Caco-2 (cell line): ENCODE results near the gene PACC1. TPM values are rescaled to one million over a fixed set of nuclear protein-coding genes. Genes with fewer than 3 reads are reported as not detected.

ENCODE experiments used
- Bru-seq: library from RNA; stranded (reverse); fragments of 400-500 nt; gene quantifications from one replicate; lab custom pipeline; 2021; lab: Mats Ljungman, UMichigan
- BruChase-seq, 2 experiments: library from RNA; stranded (reverse); fragments of 400-500 nt; gene quantifications; one replicate each; lab custom pipeline; 2021; lab: Mats Ljungman, UMichigan
- BruUV-seq: library from RNA; stranded (reverse); fragments of 400-500 nt; replicated peaks from 2 replicates; lab custom pipeline; 2021; lab: Mats Ljungman, UMichigan
- CTCF ChIA-PET: fragments of 300-600 bp; sonication (Branson Sonifier 250); formaldehyde crosslinking; loops from one replicate; lab custom pipeline; 2022; ENCODE audit warnings: antibody characterized with exemption; lab: Charles Lee
- POLR2A ChIA-PET: fragments of 300-600 bp; sonication (Branson Sonifier 250); formaldehyde crosslinking; loops from one replicate; lab custom pipeline; 2022; ENCODE audit warnings: antibody characterized with exemption; lab: Charles Lee
- DNase-seq, 2 experiments: peaks; one replicate each; pipeline versions ENCODE4 v3.0.0 to v3.0.0-alpha.2; 2020 to 2022
- H3K27me3 ChIP-seq: replicated peaks from 2 replicates; pipeline ENCODE4 v1.6.0; 2011; ENCODE audit warnings: low read length; ENCODE audit not compliant: control insufficient read depth, insufficient read depth
- H3K36me3 ChIP-seq: 2 replicates; pipeline ENCODE4 v1.5.1; 2011; ENCODE audit warnings: low read length; ENCODE audit not compliant: control insufficient read depth, insufficient read depth
- H3K4me1 ChIP-seq: fragments of 250-450 bp; sonication (Bioruptor Pico); 2 replicates; pipeline ENCODE4 v1.5.1; 2020; ENCODE audit warnings: mild to moderate bottlenecking
- H3K4me3 ChIP-seq: 2 replicates; pipeline ENCODE4 v1.5.1; 2011; ENCODE audit warnings: low read depth, mild to moderate bottlenecking, control low read depth, low read length
- H3K9me3 ChIP-seq: fragments of 250-450 bp; sonication (Bioruptor Pico); 2 replicates; pipeline ENCODE4 v1.5.1; 2020; ENCODE audit warnings: mild to moderate bottlenecking, moderate library complexity
- H3K27ac Mint-ChIP-seq: one replicate; pipeline ENCODE4 v1.8.0; 2022; ENCODE audit warnings: mixed read lengths; ENCODE audit not compliant: unreplicated experiment
- H3K27me3 Mint-ChIP-seq: one replicate; pipeline ENCODE4 v1.8.0; 2022; ENCODE audit warnings: mixed read lengths; ENCODE audit not compliant: insufficient read depth, unreplicated experiment
- H3K36me3 Mint-ChIP-seq: one replicate; pipeline ENCODE4 v1.8.0; 2022; ENCODE audit warnings: mild to moderate bottlenecking, mixed read lengths; ENCODE audit not compliant: insufficient read depth, unreplicated experiment
- H3K4me1 Mint-ChIP-seq: one replicate; pipeline ENCODE4 v1.8.0; 2022; ENCODE audit warnings: low read depth, mixed read lengths; ENCODE audit not compliant: unreplicated experiment
- H3K4me3 Mint-ChIP-seq: one replicate; pipeline ENCODE4 v1.8.0; 2022; ENCODE audit warnings: mild to moderate bottlenecking, moderate library complexity, mixed read lengths; ENCODE audit not compliant: unreplicated experiment
- H3K9me3 Mint-ChIP-seq: one replicate; pipeline ENCODE4 v1.8.0; 2022; ENCODE audit warnings: mixed read lengths; ENCODE audit not compliant: unreplicated experiment
- intact Hi-C: fragments of 100-400 bp; cut with micrococcal nuclease; formaldehyde crosslinking; loops from one replicate; pipeline ENCODE4 v1.10.0; 2022; ENCODE audit not compliant: unreplicated experiment
- long read RNA-seq: library from polyadenylated mRNA; stranded (forward); transcript quantifications from one replicate; pipeline ENCODE4 v2.0.0, GENCODE V29; 2022
- total RNA-seq: library from RNA; stranded (reverse); gene quantifications from 2 replicates; pipeline ENCODE4 v1.2.3, GENCODE V29; 2022
- TF ChIP-seq, protein P1 (sequence below), 2 experiments: fragments of 200-600 bp in 1 of 2; IDR thresholded peaks; 1 replicate in 1 of 2; 2 replicates in 1 of 2; pipeline versions ENCODE4 v1.5.1 to v1.8.0; 2011 to 2022; ENCODE audit warnings: antibody characterized with exemption in 1 of 2, control low read depth in 1 of 2, inconsistent platforms in 1 of 2, low read depth in 1 of 2, low read length in 1 of 2, mild to moderate bottlenecking in 1 of 2, moderate library complexity in 1 of 2; ENCODE audit not compliant: insufficient read depth in 1 of 2, severe bottlenecking in 1 of 2, unreplicated experiment in 1 of 2

Gene PACC1
- total RNA-seq (15.6 and 15.7 TPM in 2 replicates), Bru-seq, nascent RNA (percentile 67 among the genes with signal in this experiment), BruChase-seq, experiment 1, labeled RNA remaining after a 2-hour chase (percentile 72 among the genes with signal in this experiment), BruChase-seq, experiment 2, labeled RNA remaining after a 6-hour chase (percentile 67 among the genes with signal in this experiment)
- long read RNA-seq, transcript TMEM206-201 (8 exons, 2,475 nt), result major isoform, 17 of 34 reads
- long read RNA-seq, partial matches to known transcripts, result 0 of 34 reads
- long read RNA-seq, other reads (novel, unspliced or antisense), result 17 of 34 reads

DNA sequence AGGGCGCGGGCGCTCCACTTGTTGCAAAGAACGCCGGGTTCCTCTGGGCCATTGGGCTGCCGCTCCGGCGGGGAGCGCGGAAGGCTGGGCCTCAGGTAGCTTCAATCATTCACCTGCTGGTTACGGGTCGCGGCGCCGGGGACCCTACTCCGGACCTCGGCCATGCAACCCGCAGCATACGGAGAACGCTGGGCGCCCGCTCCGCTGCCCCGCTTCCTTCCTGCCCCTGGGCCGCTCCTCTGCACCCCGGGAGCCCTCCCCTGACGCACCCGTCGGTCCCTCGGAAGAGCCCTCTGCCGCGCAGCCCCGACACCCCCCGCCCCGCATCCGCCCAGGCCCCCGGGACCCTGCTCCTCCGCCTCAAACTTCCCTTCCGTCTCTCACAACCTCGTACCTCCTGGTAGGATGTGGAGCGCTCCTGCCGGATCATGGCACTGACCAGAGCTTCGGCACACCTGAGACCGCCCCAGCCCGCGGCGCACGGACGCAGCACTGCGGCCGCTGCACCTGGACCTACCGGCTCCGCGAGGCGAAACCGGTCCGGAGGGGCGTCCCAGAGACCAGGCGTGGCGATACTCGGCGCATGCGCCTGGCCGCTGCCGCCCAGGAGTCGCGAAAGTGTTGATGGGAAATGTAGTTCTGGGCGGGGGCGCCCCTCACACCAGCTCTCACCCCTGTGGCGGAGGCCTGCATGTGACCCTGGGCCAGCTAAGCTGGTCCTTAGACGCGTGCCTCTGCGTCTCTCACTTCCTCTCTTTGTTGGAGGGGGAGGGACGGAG, at the start of gene PACC1:
PACC1 (minus strand) TSS at position 559 of the 779 bp plus-strand sequence; CDS start at position 430, 129 bp downstream.
- Mint-ChIP-seq H3K36me3 (peaks cover 11% of the 10 kb centered on the region), H3K4me3 (peak within 1 kb of the TSS; percentile 83), H3K27ac (peak within 1 kb of the TSS; percentile 60), H3K4me1 (peaks cover 17% of the 10 kb centered on the region), H3K27me3 (no peaks in the 10 kb centered on the region), H3K9me3 (no peaks in the 10 kb centered on the region)
- Histone ChIP-seq H3K27me3 (no peaks in the 10 kb centered on the region), H3K4me3 (peak within 1 kb of the TSS; percentile 74), H3K36me3 (peaks cover 2% of the 10 kb centered on the region; the same call in 1 of the 2 replicates), H3K4me1 (peaks cover 7% of the 10 kb centered on the region), H3K9me3 (no peaks in the 10 kb centered on the region)
- ChIA-PET CTCF (interaction anchor here (0.5 to 2.2 kb wide), 3 partner anchors 41 to 258 kb away, joined by 3 to 8 read pairs (median 4); no protein-coding TSS in a partner anchor), POLR2A (interaction anchor here (0.6 to 1.0 kb wide), 2 partner anchors 129 to 130 kb away, joined by 3 to 4 read pairs; partner anchors contain the start of gene PPP2R5A)
- intact Hi-C loops, result loop anchor here (1.0 kb wide), 1 partner anchor 17 kb away; no protein-coding TSS in a partner anchor
- DNase-seq, result peak; percentile 95 to 96
- TF ChIP-seq, protein P1, sequence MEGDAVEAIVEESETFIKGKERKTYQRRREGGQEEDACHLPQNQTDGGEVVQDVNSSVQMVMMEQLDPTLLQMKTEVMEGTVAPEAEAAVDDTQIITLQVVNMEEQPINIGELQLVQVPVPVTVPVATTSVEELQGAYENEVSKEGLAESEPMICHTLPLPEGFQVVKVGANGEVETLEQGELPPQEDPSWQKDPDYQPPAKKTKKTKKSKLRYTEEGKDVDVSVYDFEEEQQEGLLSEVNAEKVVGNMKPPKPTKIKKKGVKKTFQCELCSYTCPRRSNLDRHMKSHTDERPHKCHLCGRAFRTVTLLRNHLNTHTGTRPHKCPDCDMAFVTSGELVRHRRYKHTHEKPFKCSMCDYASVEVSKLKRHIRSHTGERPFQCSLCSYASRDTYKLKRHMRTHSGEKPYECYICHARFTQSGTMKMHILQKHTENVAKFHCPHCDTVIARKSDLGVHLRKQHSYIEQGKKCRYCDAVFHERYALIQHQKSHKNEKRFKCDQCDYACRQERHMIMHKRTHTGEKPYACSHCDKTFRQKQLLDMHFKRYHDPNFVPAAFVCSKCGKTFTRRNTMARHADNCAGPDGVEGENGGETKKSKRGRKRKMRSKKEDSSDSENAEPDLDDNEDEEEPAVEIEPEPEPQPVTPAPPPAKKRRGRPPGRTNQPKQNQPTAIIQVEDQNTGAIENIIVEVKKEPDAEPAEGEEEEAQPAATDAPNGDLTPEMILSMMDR (IDR thresholded peaks at IDR 0.05; ENCODE audit: insufficient read depth in 1 of 2, low read depth in 1 of 2, low read length in 1 of 2, severe bottlenecking in 1 of 2, unreplicated experiment in 1 of 2), result peak; percentile 16 to 17
- no TSS peak for BruUV-seq

DNA sequence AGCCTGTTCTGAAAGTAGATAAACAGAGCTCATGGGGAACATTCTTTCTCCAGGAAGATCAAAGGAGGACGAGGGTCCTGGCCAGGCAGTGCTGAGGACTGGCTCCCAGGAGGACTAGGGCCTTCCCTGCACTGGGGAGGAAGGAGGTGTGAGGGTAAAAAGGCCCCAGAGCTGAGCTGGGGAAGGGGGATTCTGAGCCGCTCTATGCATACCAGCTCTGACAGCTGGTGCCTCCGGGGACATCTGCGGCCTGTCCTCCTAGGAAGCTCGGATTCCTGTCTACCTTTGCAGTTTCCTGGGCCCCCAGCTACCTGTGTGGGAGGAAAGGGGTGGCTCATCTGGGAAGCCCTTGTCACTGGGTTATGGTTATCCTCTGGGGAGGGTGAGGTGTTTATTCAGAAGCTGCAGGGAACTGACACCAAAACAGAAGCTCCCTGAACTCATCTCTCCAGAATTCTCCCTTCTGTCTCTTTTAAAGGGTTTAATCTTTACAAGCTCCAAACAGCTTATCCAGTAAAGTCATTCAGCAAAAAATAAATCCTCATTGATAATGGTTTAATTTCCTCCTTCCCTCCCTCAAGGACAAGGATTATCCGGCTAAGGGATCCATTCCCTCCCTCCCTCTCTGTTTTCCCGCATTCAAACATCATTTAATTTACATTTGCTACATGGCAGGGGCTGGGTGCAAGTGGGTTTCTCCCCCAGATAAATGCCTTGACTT, 49.0 kb upstream of the PACC1 start:
- no peak overlapping the region for H3K4me3 Mint-ChIP-seq
- no TSS peak for BruUV-seq
- TF ChIP-seq, protein P1 (IDR thresholded peaks at IDR 0.05; ENCODE audit: insufficient read depth in 1 of 2, low read depth in 1 of 2, low read length in 1 of 2, severe bottlenecking in 1 of 2, unreplicated experiment in 1 of 2), result no peak
- Histone ChIP-seq H3K9me3 (0 out of 2 replicates have a peak, but pooled peaks cover 3% of the 10 kb centered on the region), H3K4me1 (peaks cover 33% of the 10 kb centered on the region), H3K36me3 (no peaks in the 10 kb centered on the region), H3K27me3 (no peaks in the 10 kb centered on the region), H3K4me3 (no peak overlapping the region)
- peaks cover 42% of the 10 kb centered on the region for H3K4me1 Mint-ChIP-seq
- DNase-seq, result no peak
- ChIA-PET CTCF (interaction anchor here (0.6 to 1.0 kb wide), 3 partner anchors 8 to 97 kb away, joined by 4 to 5 read pairs (median 4); no protein-coding TSS in a partner anchor), POLR2A (interaction anchor here (0.5 kb wide), 1 partner anchor 126 kb away, joined by 5 read pairs; no protein-coding TSS in a partner anchor)
- H3K9me3 Mint-ChIP-seq, result no peaks in the 10 kb centered on the region
- intact Hi-C loops, result no loop called here
- H3K27me3 Mint-ChIP-seq, result no peaks in the 10 kb centered on the region
- H3K27ac Mint-ChIP-seq, result peak overlapping the region; percentile 22
- H3K36me3 Mint-ChIP-seq, result peaks cover 28% of the 10 kb centered on the region
